Esophagus muscularis mucosa (tissue), 4 donors: Measurements from ENCODE around the gene DNAJC3. TPM values are rescaled to one million over a fixed set of nuclear protein-coding genes. Genes with fewer than 3 reads are reported as not detected.

Experiments
- DNase-seq: peaks from one replicate; pipeline ENCODE4 v3.0.0-alpha.2; 2017; ENCODE audit errors: extremely low spot score
- H3K27ac ChIP-seq, 4 donors: fragments of 200-600 bp; sonication (generic); replicated peaks in 1 of 4; 1 replicate in 3 of 4; 2 replicates in 1 of 4; pipeline ENCODE4 v1.5.1; 2016 to 2019; ENCODE audit warnings: mild to moderate bottlenecking in 1 of 4
- H3K27me3 ChIP-seq, 4 donors: fragments of 200-600 bp; sonication (generic); one replicate each; pipeline versions ENCODE4 v1.5.1 to v1.6.0; 2016 to 2019
- H3K36me3 ChIP-seq, 4 donors: fragments of 200-600 bp; sonication (generic); one replicate each; pipeline ENCODE4 v1.5.1; 2016 to 2019
- H3K4me1 ChIP-seq, 4 donors: fragments of 200-600 bp; sonication (generic); one replicate each; pipeline ENCODE4 v1.5.1; 2016 to 2019
- H3K4me3 ChIP-seq, 4 donors: fragments of 200-600 bp; sonication (generic); 1 replicate in 2 of 4; 2 replicates in 2 of 4; pipeline ENCODE4 v1.5.1; 2016 to 2019; ENCODE audit warnings: mild to moderate bottlenecking in 4 of 4, moderate library complexity in 1 of 4
- H3K9me3 ChIP-seq, 4 donors: fragments of 200-600 bp; sonication (generic); 1 replicate in 3 of 4; 2 replicates in 1 of 4; pipeline ENCODE4 v1.5.1; 2016 to 2019
- EP300 ChIP-seq: sonication (generic); formaldehyde crosslinking; IDR thresholded peaks from one replicate; pipeline ENCODE4 v1.6.1; 2017; ENCODE audit warnings: antibody characterized with exemption
- POLR2A ChIP-seq: fragments of 450-650 bp; IDR thresholded peaks from one replicate; pipeline ENCODE4 v1.6.1; 2017; ENCODE audit warnings: antibody characterized with exemption, moderate library complexity, mild to moderate bottlenecking, low read depth
- POLR2AphosphoS5 ChIP-seq, 2 donors: sonication (generic); formaldehyde crosslinking; IDR thresholded peaks; one replicate each; pipeline ENCODE4 v1.6.1; 2017; ENCODE audit warnings: antibody characterized with exemption in 2 of 2
- WGBS: methylation state at CpG from one replicate; pipeline ENCODE4 v1.1.5; 2018; 5-methylcytosine and 5-hydroxymethylcytosine counted together
- intact Hi-C: fragments of 100-400 bp; cut with DNase I; formaldehyde crosslinking; loops from one replicate; pipeline ENCODE4 v1.15.1; 2023
- total RNA-seq, 4 donors: library from RNA; depleted of rRNA; stranded (reverse); fragments of >200 nt; gene quantifications; one replicate each; pipeline versions ENCODE4 v1.1.0 to v1.2.1, GENCODE V29; 2016
- TF ChIP-seq, protein P1 (sequence below), 3 experiments: fragments of 200-600 bp in 2 of 3; fragments of 450-650 bp in 1 of 3; sonication (generic) in 2 of 3; IDR thresholded peaks; one replicate each; pipeline ENCODE4 v1.5.1; 2017 to 2019; ENCODE audit warnings: antibody characterized with exemption in 3 of 3, mild to moderate bottlenecking in 2 of 3, moderate library complexity in 1 of 3

Gene DNAJC3
- total RNA-seq, 4 donors from 2014 or later, result 43.8 to 55.1 (median 48.9) TPM

- TF ChIP-seq EP300 (no peak), POLR2AphosphoS5 (IDR thresholded peaks at IDR 0.05) (no peak), POLR2A (no peak)
- TF ChIP-seq, protein P1, sequence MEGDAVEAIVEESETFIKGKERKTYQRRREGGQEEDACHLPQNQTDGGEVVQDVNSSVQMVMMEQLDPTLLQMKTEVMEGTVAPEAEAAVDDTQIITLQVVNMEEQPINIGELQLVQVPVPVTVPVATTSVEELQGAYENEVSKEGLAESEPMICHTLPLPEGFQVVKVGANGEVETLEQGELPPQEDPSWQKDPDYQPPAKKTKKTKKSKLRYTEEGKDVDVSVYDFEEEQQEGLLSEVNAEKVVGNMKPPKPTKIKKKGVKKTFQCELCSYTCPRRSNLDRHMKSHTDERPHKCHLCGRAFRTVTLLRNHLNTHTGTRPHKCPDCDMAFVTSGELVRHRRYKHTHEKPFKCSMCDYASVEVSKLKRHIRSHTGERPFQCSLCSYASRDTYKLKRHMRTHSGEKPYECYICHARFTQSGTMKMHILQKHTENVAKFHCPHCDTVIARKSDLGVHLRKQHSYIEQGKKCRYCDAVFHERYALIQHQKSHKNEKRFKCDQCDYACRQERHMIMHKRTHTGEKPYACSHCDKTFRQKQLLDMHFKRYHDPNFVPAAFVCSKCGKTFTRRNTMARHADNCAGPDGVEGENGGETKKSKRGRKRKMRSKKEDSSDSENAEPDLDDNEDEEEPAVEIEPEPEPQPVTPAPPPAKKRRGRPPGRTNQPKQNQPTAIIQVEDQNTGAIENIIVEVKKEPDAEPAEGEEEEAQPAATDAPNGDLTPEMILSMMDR (IDR thresholded peaks at IDR 0.05), result no peak
- Histone ChIP-seq H3K9me3 (no peaks in the 10 kb centered on the region), H3K36me3 (no peaks in the 10 kb centered on the region), H3K27me3 (peaks cover 0 to 26% (median 0%) of the 10 kb centered on the region in 4 donors), H3K4me1 (peaks cover 24 to 44% (median 43%) of the 10 kb centered on the region in 4 donors), H3K4me3 (peak overlapping the region; percentile 70 to 74 (median 72)), H3K27ac (peak overlapping the region; percentile 67 to 82 (median 79))
- DNase-seq, result no peak
- intact Hi-C loops, result loop anchor here (5.0 kb wide), 1 partner anchor 34 kb away; the partner anchor contains the start of gene DNAJC3
- 3% methylated on average over 16 of the region's 16 CpGs for WGBS
These were observed 33.4 kb upstream of the DNAJC3 start for GRCh38 chr13:95643571-95643935.

- intact Hi-C loops, result loop anchor here (5.0 kb wide), 1 partner anchor 33 kb away; the partner anchor contains the start of gene DNAJC3
- TF ChIP-seq POLR2A (no peak), EP300 (no peak), POLR2AphosphoS5 (IDR thresholded peaks at IDR 0.05) (no peak)
- TF ChIP-seq, protein P1 (IDR thresholded peaks at IDR 0.05), result no peak
- 2% methylated on average over 44 of the region's 62 CpGs for WGBS
These were observed 32.9 kb upstream of the DNAJC3 start for GRCh38 chr13:95643936-95644598.

GRCh38 chr13:95644601-95645052 lies 32.3 kb upstream of the DNAJC3 start, which contains the start of gene DZIP1:
TSS of gene DZIP1 (minus strand) at chr13:95644706. CDS start at chr13:95642029, 2,677 bp downstream.
- Histone ChIP-seq H3K4me1 (peaks cover 24 to 44% (median 43%) of the 10 kb centered on the region in 4 donors), H3K4me3 (peak within 1 kb of the TSS; percentile 70 to 74 (median 72)), H3K27me3 (peaks cover 0 to 26% (median 0%) of the 10 kb centered on the region in 4 donors), H3K9me3 (no peaks in the 10 kb centered on the region), H3K27ac (peak within 1 kb of the TSS; percentile 67 to 82 (median 79)), H3K36me3 (no peaks in the 10 kb centered on the region)
- TF ChIP-seq EP300, result no peak
- peak; percentile 69 to 74 for TF ChIP-seq POLR2AphosphoS5 (IDR thresholded peaks at IDR 0.05)
- DNase-seq, result no peak
- intact Hi-C loops, result loop anchor here (5.0 kb wide), 1 partner anchor 33 kb away; the partner anchor contains the start of gene DNAJC3
- 2% methylated on average over 9 of the region's 30 CpGs for WGBS

More at GRCh38 chr13:95643936-95644598, 32.9 kb upstream of the DNAJC3 start:
- no peaks in the 10 kb centered on the region for H3K9me3 ChIP-seq
- H3K27me3 ChIP-seq, result peaks cover 0 to 26% (median 0%) of the 10 kb centered on the region in 4 donors
- peak overlapping the region; percentile 70 to 74 (median 72) for H3K4me3 ChIP-seq
- H3K36me3 ChIP-seq, result no peaks in the 10 kb centered on the region
- peaks cover 24 to 44% (median 43%) of the 10 kb centered on the region in 4 donors for H3K4me1 ChIP-seq
- DNase-seq, result no peak
- H3K27ac ChIP-seq, result peak overlapping the region; percentile 67 to 82 (median 79)

DNA sequence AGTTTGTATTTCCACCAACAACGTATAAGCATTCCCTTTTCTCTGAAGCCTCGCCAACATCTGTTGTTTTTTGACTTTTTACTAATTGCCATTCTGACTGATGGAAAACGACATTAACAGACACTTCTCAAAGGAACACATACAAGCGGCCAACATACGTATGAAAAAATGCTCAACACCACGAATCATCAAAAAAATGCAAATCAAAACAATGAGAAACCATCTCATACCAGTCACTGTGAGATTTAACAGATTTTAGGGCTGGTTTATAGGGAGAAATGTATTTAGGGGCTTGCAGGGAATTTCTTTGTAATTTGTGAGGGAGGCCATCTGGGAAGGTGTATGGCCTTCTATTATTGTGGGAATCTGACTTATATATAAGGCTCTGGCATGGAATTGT lies 29.6 kb upstream of the DNAJC3 start:
- peaks cover 0 to 12% (median 0%) of the 10 kb centered on the region in 4 donors for H3K27me3 ChIP-seq
- H3K27ac ChIP-seq, result no peak overlapping the region
- no peaks in the 10 kb centered on the region for H3K9me3 ChIP-seq
- no peak for TF ChIP-seq POLR2AphosphoS5 (IDR thresholded peaks at IDR 0.05)
- TF ChIP-seq EP300, result no peak
- TF ChIP-seq, protein P1 (IDR thresholded peaks at IDR 0.05), result no peak
- TF ChIP-seq POLR2A, result no peak
- WGBS, result 86% methylated on average over 6 of the region's 6 CpGs
- peaks cover 15 to 30% (median 29%) of the 10 kb centered on the region in 4 donors for H3K4me1 ChIP-seq
- intact Hi-C loops, result no loop called here
- no peak overlapping the region for H3K4me3 ChIP-seq
- no peak for DNase-seq
- no peaks in the 10 kb centered on the region for H3K36me3 ChIP-seq

DNA sequence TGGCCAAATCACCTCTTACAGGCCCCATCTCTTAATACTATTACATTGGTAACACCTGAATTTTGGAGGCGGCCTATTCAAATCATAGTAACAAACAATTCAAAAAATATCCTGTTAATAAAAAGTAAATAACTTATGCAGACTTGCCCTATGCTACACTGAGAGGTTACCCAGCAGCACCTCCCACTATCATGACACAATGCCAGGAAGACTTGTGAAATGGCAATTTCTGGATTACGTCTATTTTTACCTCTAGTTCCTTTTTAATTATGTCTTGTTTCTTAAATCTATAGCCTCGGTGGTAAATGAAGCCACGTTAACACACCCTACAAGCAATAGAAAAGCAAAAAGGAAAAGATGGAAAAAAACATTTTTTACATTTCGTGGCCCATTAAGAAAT lies 26.2 kb upstream of the DNAJC3 start:
- H3K36me3 ChIP-seq, result no peaks in the 10 kb centered on the region
- no peak overlapping the region for H3K4me3 ChIP-seq
- H3K27me3 ChIP-seq, result no peaks in the 10 kb centered on the region
- no peak overlapping the region for H3K27ac ChIP-seq
- no peak for DNase-seq
- 85% methylated on average over 5 of the region's 5 CpGs for whole genome bisulfite sequencing
- TF ChIP-seq, protein P1 (IDR thresholded peaks at IDR 0.05), result no peak
- TF ChIP-seq POLR2AphosphoS5 (IDR thresholded peaks at IDR 0.05), result no peak
- no peak for TF ChIP-seq POLR2A
- TF ChIP-seq EP300, result no peak
- no peaks in the 10 kb centered on the region for H3K4me1 ChIP-seq
- no peaks in the 10 kb centered on the region for H3K9me3 ChIP-seq
- intact Hi-C loops, result no loop called here
